Lung microvascular endothelial cell (primary cell): Measurements from ENCODE around the gene TMEM63C. TPM values are rescaled to one million over a fixed set of nuclear protein-coding genes. Genes with fewer than 3 reads are reported as not detected.

Experiments
- DNase-seq, 2 donors: peaks; one replicate each; pipeline versions ENCODE4 v3.0.0 to v3.0.0-alpha.2; 2010; ENCODE audit warnings: low read depth in 2 of 2
- total RNA-seq: library from RNA; depleted of rRNA; stranded (reverse); fragments of >200 nt; gene quantifications from 2 replicates; pipeline ENCODE4 v1.2.1, GENCODE V29; 2014

The TMEM63C gene
- total RNA-seq, 1 donor from 2014 or later = 0.79 TPM

DNA sequence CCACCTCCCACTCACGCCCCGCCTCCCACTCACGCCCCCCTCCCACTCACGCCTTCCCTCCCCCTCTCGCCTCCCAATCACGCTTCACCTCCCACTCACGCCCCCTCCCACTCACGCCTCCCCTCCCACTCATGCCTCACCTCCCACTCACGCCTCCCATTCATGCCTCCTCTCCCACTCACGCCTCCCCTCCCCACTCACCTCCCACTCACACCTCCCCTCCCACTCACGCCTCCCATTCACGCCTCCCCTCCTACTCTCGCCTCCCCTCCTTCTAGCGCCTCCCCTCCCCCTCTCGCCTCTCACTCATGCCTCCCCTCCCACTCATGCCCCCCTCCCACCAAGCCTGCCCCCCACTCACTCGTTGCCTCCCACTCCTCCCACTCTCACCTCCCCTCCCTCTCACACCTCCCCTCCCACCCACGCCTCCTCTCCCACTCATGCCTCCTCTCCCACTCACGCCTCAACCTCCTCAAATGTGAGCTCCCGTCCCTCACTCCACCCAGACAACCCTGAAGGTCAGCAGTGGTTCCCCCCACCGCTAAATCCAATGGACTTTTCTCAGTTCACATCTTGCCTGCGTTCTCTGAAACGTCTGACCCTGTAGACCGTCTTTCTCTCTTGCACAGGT is 39.8 kb downstream of the TMEM63C start:
- DNase-seq = no peak

DNA sequence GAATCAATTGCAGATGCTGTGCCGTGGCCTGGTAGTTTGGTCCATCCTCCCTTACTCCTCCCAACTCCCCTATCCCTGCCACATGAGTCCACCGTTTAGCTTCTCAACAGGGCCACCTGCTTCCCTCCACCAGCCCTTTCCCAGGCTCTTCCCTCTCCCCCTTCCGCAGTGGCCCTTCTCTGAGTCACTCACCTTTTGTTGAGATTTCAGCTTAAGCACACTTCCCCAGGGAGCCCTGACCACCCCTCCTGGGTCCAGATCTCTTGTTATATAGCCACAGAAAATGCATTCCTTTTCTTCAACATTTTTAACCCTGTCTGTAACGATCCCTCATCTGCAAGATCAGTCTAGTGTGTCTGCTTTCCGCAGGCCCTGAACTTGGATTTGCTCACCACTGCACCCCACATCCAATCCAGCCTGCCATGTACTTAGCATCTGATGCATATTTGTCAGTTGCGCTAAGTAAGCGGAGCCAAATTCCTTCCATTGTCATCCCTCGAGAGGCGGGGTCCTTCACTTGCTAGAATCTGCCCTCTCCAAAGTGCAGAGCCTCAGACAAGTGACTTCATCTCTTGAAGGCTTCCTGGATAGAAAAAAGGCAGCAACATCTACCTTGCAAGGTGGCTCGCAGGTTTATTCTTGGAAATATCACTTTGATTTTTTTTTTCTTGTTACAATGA is 41.1 kb downstream of the TMEM63C start:
- no peak for DNase-seq

DNA sequence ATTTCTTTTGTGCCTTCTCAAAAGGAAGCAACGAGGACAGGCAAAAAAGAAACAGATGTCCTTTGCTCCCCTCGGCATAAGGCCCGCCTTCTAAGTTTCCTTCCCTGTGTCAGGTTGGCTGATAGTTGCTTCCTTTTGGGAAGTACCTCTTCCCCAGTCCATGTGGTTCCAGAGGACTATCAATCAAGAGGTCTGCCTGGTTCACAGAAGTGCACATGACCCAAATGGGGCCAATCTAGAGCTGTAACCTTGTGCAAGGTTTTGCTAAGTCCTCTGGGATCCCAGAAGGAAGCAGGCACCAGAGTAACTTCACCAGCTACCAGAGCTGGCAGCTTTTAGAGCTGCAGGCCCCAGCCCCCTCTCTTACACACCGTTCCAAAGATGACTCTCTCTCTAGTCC is 42.6 kb downstream of the TMEM63C start:
- no peak for DNase-seq

DNA sequence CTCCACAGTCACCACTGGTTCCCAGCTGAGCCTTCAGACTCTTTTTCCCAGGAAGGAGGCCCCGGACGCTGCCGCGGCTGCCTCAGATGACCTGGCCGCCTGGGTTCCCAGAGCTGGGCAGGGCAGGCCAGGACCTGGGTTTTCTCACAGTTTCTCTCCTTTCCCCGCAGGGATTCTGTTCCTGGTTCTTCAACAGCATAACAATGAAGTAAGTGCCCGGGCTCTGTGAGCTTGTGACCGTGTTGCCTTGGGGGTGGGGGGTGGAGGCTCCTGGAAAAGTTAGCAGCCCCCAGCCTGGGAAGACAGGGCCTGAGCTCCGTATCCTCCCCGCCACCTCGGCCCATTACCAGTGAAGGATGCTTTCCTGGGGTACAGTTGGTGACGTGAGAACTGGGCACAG is 43.7 kb downstream of the TMEM63C start:
- no peak for DNase-seq

DNA sequence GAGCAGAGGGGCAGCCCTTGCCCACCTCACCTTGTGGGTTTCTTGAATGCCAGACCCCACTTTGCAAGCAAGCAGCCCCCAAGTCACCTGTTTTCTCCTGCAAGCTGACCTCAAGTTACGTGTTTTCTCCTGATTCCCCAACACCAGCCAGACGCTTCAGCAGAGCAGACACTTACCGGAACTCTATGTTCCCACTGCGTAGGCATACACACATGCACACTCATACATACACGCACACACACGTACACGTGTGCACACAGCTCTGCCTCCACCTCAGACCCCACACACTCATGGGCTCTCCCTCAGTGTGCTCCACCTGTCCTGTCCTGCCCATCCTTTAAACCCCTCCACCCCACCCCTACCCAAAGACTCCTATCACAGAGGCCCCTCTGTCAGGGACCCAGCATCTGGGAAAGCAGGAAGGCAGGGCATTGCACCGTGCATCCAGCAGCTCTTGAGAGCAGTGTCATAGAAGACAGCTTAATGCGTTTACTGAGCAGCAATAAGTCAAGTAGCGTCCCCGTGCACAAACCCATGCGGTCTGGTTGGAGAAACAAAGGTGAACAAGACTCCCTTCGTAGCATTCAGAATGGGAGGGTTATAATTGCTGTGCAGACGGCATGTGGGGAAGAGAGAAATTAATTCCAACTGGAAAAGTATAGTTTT is 44.4 kb downstream of the TMEM63C start:
- DNase-seq = no peak

DNA sequence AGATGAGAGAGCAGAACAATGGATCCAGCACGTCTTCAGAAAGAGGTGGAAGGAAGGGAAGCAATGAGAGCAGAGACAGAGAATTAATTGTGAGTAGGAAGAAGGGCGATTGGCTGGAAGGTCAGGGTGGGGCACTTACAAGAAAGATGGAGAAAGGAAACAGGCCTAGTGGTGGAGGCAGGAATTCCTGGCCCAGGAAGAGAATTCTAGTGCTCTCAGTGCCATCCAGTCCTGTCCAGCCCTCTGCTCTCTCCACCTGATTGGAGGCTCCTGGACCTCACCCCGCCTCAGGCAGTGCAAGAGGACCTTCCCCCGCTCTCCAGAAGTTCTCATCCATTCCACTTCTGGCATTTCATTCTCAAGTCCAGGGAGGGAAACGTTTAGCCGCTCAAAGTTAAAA is 46.5 kb downstream of the TMEM63C start:
- DNase-seq = no peak

DNA sequence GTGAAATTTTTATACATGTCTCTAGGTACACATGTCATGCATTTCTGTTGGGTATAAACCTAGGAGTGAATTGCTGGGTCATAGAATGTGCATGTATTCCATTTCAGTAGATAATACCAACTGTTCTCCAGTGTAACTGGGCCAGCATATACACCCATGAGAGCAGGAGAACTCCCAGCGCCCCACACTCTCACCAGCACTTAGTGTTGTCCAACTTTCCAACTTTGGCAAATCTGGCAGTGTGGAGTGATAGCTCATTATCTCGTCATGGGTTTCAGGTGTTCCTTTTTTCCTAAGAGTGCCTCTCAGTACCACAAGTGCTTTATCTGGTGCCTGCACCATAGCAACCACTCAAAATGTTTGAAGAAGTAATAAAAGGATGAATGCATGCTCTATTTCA is 49.3 kb downstream of the TMEM63C start:
- no peak for DNase-seq

DNA sequence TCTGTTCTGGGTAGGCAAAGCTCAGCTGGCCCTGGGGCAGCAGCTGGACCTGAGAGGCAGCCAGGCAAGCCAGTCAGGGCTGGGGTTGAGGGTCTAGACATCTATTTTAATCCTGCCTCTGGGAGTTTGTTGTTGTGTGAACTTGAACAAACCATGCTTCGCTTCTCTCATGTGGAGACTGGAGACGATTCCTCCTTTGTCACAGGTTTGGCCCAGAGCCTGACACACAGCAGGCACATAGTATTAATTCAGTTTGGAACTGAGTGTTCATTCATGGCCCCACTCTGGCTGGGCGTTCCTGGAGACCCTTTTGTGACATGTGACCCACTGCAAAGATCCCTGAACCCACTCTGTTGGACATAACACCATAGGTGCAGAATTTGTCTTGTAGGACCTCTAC is 50.1 kb downstream of the TMEM63C start:
- DNase-seq = no peak

DNA sequence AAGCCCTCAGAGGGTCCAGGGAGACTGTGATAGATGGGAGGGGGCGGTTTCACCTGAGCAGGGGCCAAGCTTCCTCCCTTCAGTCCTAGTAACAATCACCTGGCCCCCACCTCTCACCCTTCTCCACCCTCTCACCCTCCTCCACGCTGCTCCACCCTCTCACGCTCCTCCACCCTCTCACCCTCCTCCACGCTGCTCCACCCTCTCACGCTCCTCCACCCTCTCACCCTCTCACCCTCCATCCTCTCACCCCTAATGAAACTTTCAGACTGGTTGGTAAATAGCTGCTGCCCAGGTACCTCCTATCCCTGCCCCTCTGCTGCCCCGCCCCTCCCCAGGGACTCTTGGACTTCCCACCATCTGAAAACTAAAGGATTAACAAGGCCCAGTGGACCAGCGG is 55.2 kb downstream of the TMEM63C start:
- DNase-seq = no peak

DNA sequence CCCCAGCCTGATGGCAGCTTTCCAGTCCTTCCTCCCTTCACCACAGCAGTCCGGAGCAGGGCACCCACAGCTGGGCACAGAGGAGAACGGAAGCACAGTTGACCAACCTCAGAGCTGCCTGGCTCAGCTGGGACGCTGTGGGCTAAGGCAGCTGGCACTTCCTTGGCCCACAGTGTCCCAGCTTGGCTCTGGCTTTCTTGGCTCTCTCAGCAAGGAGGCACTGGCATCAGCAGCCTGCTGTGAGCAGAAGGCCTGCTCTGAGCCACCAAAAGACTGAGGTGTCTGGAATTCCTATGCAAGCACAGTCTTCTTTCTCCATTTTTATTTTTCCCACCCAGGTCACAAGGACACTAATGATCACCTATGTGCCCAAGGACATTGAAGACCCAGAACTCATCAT is 56.8 kb downstream of the TMEM63C start:
- DNase-seq = no peak

DNA sequence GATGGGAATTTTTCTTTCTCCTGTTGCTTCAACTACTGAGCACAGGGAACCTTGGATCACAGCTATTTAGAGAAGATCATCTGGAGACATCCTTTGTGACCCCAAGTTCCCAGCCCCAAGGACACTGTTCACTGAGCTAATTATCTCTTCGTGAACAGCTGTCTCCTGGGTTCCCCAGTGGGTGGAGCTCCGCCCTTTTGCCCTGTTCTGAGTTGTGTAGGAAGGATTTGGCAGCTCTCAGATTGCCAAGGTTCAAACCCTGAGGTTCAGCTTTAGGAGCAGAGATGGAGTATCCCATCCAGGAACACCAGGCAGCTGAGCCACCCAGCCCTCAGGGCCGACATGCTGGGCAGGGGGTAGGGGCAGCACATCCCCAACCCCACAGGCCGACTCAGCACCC is 57.4 kb downstream of the TMEM63C start:
- no peak for DNase-seq

DNA sequence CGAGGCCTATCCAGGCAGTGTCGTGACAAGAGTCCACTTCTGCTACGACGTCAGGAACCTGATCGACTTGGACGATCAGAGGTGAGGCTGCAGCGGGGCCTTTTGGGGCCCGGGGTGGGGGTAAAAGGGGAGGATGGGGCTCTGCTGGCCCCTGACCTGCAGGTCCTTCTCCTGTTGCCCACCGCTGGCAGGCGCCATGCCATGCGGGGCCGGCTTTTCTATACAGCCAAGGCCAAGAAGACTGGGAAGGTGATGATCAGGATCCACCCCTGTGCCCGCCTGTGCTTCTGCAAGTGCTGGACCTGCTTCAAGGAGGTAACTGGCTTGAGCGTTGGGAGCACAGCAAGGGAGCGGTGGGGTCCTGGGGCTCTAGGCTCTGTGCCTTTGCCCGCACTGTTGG is 57.8 kb downstream of the TMEM63C start:
- DNase-seq = no peak

DNA sequence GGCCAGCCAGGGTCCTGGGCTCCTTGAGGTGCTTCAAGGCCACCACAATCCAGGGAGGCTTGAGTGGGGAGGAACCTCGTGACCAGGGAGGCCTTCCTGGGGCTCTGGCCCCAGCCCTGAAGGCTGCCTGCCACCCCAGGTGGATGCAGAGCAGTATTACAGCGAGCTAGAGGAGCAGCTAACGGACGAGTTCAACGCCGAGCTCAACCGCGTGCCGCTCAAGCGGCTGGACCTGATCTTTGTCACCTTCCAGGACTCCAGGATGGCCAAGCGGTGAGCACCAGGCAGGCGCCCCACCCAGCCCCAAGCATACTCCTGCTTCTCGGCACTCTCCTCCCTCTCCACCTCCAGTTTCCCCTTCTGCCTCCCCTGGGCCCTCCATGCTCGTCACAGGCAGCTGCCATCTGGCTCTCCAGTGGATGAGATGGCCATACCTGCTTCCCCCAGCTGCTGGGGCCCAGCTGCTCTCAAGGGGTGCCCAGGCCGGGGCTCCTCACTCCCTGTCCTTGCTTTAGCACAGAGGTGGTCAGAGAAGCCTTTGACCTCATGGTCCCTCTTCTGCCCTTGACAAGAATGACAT is 58.8 kb downstream of the TMEM63C start:
- no peak for DNase-seq

DNA sequence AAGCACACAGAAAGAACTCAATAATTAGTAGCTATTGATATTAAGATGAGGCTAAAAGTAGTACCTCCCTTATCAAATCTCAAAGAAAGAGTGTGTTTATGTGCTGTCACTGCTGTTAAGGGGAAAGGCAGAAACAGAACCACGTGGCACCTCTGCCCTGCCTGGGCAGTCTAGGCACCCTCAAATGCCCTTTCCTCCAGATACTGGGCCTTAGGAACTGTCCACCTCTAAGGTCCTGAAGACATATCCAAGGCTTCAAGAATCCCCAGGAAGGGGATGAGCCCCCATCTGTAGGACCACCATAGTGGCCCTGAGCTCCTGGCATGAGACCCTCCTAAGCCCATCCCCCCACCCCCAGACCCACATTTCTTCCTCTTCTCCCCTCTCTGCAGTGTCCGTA is 60.4 kb downstream of the TMEM63C start:
- DNase-seq = no peak

DNA sequence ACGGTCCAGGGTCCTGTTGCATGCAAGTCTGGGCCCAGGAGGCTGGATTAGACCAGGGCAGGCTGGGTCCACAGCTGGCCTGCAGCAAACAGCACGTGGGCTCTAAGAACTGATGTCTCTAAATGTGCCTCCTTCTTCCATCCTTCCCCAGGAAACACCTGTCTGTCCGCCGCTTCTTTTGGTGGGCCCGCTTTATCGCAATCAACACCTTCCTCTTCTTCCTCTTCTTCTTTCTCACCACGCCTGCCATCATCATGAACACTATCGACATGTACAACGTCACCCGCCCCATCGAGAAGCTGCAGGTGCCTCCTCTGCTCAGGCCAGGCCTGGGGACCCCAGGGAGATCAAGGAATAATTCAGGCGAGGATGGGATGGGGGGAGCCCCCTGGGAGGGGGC is 61.2 kb downstream of the TMEM63C start:
- DNase-seq = no peak

DNA sequence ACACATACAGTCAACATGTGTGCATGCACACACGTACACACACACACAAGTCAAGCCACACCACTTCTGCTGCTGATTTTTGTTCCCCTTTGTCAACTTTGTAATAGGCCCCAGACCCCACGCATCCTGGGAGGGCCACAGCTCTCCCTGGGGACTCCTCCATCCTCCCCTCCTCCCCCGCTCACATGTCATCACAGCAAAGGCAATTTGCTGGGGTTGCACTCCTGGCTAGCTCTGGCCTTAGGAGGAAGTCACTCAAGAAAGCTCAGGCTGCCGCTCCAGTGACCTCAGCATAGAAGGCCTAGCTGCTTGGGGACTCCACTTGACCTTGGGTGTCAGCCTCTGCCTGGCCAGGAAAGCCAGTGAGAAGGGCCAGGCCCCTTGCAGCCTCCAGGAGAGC is 62.3 kb downstream of the TMEM63C start:
- no peak for DNase-seq

DNA sequence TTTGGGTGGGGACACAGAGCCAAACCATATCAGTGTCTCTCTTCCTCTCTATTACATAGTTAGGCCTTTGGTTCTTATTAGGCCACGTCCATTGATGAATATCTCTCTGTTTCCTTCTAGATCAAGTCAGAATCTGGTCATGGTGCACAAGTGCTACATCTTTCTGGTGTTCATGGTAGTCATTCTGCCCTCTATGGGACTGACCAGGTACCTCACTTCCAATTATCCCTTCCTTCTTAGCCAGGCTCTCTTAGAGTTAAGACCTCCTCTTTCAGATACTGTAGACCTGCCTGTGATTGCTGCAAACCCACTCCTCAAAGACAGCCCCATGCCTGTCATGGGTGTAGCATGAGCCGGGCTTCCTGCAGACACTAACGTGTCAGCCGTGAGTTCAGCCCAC is 64.2 kb downstream of the TMEM63C start:
- DNase-seq = no peak

DNA sequence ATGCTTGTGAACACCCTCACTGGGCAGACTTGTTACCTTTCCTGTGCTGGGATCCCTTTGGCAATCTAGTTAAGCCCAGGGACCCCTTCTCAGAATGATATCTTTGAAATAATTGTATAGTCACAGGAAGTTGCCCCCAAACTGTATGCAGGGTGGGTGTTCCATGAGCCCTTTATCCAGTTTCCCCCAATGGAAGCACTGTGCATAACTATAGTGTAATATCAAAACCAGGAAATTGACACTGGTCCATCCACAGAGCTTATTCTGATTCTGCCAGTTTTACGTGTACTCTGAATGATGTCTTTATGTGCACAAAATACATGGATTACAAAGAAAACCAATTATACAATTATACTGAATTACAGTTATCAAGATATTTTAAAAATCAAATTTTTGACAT is 65.2 kb downstream of the TMEM63C start:
- DNase-seq = no peak

DNA sequence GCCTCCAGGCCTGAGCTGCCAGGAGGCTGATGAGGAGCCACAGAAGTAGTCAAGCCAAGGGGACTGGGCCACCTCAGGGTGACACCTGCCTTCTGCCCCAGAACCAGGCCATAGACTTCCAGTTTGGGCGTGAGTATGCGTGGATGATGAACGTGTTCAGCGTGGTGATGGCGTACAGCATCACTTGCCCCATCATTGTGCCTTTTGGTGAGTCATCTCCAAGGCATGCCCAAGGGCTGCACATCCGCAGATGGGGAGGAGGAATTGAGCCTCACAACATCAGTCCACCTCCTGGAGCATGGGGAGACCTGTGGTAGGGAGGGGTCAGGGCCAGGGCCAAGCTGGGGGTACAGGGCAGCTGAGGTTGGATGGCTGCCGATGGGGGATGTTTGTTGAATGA is 67.1 kb downstream of the TMEM63C start:
- no peak for DNase-seq

DNA sequence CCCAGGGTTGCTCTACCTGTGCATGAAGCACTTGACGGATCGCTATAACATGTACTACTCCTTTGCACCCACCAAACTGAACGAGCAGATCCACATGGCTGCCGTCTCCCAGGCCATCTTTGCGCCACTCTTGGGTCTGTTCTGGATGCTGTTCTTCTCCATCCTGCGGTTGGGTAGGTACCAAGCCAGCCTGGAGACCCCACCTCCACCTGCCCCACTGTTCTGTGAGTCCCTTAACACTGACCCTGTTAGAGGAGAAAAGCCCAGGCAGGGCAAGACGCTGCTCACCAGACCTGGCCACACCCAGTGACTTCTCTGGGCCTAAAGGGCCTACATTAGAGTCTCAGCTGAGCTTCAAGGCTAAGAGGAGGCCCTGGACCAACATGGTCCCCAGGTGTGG is 67.7 kb downstream of the TMEM63C start:
- DNase-seq = no peak

DNA sequence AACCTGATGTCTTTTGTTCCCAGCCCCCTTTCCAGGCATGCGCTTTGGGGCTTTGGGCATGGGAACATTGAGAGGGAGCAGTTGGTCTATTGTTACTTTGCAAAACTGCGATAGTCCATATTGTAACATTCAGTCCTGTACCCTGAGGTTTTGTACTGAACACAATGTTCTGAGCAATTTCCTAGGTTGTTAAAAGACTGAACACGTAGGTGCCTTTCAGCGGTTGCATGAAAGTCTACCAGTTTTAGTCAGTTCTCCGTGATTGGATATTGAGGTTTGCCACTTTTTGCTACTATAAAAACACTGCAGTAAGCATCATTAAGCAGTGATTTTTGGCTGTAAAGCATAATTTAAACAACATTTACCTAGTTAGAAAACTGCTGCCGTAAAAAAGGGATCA is 69.3 kb downstream of the TMEM63C start:
- DNase-seq = no peak

DNA sequence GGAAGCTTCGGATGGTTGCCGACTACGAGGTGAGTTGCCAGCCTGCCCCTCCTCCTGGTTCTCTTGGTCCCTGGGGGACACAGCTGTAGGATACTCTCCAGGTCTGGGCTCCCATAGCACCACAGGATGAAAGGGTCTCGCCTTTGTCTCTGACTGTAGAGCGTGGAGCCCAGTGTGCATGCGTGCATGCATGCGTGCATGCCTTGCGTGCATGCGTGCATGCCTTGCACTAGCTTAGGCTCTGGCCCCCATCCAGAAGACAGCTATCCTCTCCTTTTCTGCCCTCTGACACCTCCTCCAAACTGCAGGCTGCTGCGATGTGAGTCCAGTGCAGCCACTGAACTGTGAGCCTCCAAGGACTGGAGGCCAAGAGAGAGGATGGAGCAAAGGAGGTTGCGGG is 70.3 kb downstream of the TMEM63C start:
- DNase-seq = no peak
